HCEC 1CT (cell line): Measurements from ENCODE around the gene CLEC19A.
"Not testable (repeated sequence)": the region's sequence is repeated elsewhere in the genome, so short reads cannot be mapped to it uniquely, and the experiment has no call there.

Source experiments
- DNase-seq: peaks from one replicate; pipeline ENCODE4 v3.0.0-alpha.2; 2017

CLEC19A gene

DNA sequence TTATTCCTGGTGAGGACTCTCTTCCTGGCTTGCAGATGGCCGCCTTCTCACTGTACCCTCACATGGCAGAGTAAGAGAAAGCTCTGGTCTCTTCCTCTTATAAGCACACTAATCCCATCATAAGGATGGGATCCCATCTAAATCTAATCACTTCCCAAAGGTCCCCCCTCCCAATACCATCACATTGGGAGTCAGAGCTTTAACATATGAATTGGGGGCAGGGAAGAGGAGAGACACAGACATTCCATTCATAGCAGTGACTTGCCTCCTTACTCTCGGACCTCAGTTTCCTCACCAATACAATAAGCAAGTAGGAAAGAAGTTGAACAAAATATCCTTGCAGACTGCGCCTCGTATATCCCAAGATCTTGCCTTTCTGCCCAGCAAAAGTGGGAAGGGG is 1.7 kb downstream of the CLEC19A start:
- DNase-seq: no peak

- no peak for DNase-seq
Observed at GRCh38 chr16:19288872-19289799, 3.6 kb downstream of the CLEC19A start.

GRCh38 chr16:19289811-19290485 is 4.4 kb downstream of the CLEC19A start:
- no peak for DNase-seq

DNA sequence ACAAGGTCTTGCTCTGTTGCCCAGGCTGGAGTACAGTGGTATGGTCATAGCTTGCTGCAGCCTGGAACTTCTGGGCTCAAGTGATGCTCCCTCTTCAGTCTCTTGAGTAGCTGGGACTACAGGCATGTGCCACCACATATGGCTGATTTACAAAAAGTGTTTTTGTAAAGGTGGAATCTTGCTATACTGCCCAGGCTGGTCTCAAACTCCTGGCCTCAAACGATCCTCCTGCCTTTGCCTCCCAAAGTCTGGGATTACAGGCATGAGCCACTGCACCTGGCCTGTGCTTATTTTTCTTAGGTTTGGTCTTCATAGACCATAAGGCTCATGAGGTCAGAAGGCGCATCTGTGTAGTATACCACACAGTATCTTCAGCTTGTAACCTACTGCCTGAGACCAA is 5.3 kb downstream of the CLEC19A start:
- DNase-seq: no peak

- peak; percentile 14 for DNase-seq
Observed at GRCh38 chr16:19291475-19291874, 5.9 kb downstream of the CLEC19A start.

- DNase-seq: no peak
Observed at GRCh38 chr16:19292186-19292585, 6.7 kb downstream of the CLEC19A start.

DNA sequence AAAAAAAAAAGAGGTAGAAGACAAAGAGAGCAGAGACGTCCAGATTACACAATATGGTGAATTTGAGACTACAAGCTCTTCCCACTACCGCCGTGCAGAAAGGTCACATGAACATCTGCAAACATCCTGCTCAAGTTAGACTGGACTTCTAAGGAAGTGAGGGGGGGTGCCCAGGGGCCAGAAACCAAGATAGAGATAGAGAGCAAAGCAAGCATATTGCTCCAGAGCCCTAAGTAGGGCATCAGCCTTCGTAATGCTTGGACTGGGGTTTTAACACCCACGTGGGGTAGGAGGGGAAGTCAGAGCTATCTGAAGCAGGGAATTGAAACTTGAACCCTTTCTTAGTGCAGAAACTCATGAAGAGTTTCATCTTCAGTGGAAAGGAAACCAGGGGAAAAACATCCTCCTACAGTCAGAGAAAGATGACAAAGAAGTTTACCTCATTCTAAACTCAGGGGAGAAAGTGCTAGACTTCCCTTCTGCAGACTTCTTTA is 8.7 kb downstream of the CLEC19A start:
- DNase-seq: peak; percentile 8

DNA sequence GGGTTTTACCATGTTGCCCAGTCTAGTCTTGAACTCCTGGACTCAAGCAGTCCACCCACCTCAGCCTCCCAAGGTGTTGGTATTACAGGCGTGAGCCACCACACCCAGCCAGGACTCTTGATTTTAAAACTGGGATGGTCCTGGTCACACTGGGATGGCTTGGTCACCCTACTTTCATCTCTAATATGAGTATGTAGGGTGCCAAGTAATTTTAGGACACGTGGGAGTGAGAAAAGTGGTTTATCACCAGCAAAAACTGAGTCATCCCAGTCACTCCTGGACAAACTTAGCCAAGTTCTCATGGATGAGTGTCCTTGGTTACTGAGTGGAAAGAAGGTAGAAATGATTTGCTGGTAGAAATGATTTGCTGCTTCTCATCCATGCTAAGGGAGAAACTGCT is 9.9 kb downstream of the CLEC19A start:
- DNase-seq: no peak

DNA sequence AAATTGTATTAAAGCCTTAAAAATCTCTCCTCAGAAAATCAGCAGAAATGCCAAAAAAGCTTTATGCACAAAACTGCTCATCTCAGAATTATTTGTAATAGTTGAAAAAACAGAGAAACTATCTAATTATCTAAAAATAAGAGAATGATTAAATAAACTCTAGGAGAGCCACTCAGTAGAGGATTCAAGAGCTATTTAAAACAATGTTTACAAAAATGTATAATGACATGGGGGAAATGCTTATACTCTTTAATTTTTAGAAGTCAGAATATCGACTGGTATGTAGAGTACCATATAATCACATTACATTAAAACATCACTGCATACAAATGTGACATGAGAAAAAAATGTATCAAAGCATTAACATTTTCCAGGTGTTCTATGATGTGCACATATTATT is 11.9 kb downstream of the CLEC19A start:
- DNase-seq: no peak

- DNase-seq: no peak
Observed at GRCh38 chr16:19299565-19299964, 14.0 kb downstream of the CLEC19A start.

DNA sequence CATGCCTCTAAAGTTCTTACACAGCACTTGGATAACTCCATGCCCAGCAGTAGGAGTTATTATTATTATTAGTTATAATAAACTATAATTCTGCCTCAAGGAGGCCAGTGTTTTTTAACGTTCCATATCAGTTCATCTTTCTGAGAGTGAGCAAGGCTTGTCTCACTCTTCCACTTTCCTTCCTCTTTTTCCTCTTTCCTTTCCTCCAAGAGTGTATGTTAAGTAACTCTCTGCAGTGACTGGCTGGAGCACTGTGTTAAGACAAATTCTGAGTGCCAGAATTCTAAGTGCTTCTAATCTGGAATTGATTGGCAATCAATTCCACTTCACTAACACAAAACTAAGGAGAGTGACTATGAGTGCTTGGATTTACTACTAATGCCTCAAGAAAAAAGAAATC is 16.4 kb downstream of the CLEC19A start:
- DNase-seq: no peak

- DNase-seq: no peak
Observed at GRCh38 chr16:19304750-19305149, 19.2 kb downstream of the CLEC19A start.

DNA sequence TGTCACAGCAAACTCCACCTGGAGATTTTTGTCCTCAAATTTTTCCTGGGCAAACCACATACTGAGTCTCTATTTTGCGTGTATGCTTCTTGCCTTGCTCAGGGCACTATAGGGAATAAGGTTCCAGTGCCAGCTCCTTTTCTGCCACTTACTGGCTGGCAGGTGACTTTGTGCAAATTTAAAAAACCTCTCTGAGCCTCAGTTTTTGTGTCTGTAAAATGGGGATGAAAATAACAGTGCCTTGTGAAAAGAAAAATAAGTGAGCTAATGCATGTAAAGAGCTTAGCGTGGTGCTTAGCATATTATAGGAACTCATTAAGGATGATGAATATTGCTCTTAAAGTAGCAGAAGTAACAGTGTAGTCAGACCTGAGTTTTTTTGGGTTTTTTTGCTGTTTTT is 19.9 kb downstream of the CLEC19A start:
- DNase-seq: no peak

GRCh38 chr16:19307587-19308241 is 22.2 kb downstream of the CLEC19A start:
- no peak for DNase-seq

- no peak for DNase-seq
Observed at GRCh38 chr16:19308392-19308791, 22.9 kb downstream of the CLEC19A start.

DNA sequence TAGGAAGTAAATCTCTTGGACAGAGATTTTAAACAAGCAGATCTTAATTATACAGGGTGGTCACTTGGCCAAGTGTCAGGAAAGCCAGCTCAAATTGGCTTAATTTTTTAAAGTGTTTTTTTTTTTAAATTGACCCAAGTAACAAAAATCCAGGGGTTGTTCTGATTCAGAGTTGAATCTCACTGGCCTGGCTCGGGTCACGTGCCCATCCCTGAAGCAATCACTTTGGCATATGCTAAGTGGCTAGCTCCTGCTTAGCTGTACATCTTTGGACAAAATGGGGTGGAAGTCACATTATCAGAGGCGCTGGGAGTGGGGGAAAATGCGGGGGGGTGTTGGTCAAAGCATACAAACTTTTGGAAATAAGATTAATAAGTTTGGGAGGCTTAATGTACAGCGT is 23.6 kb downstream of the CLEC19A start:
- no peak for DNase-seq

DNA sequence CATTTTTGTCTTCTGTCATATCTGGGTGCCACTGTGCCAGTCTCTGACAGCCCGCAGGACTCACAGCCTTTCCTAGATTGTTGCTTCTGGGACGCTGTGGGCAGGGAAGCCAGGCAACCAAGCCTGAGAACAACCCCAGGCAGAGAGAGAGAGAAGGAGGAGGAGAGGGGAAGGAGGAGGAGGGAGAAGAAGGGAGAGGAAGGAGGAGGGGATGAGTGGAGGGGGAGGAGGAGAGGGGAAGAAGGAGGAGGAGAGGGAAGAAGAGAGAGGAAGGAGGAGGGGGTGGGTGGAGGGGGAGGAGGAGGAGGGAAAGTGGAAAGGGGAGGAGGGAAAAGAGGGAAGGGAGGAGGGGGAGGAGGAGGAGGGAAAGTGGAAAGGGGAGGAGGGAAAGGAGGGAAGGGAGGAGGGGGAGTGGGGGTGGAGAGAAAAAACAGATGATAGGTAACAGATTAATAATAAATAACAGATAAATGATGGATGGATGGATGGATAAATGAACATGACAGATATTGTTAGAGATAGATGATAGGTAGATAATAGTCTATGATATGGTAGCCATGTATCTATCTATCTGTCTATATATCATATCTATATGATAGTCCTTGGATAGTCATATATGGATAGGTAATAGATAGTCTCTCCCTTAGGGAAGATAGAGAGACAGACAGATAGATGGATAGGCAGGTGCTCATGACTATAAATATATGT is 29.3 kb downstream of the CLEC19A start:
- no peak for DNase-seq

DNA sequence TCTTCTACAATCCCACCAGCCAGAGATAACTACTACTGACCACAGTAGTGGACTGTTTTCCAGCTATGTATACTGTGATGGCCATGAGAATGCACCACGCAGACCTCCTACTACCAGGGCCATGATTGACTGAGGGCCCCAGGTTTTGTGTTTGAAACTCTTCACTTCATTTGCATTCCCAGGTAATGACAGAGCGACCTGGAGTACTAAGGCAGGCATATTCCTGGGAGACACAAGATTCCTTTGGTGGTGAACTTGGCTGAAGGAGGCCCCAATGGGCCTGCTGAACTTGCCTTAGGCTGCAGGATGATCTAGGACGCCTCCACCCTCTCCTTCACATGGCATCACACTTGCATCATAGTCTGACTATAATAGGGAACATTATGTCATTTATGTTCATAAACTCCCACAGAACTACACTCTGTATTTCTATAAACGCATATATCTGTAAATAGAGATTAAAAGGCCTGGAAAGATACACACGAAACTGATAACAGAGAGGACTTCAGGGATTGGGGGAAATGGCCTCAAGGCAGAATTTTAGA is 30.4 kb downstream of the CLEC19A start:
- DNase-seq: no peak

GRCh38 chr16:19316846-19317245 is 31.3 kb downstream of the CLEC19A start:
- no peak for DNase-seq

DNA sequence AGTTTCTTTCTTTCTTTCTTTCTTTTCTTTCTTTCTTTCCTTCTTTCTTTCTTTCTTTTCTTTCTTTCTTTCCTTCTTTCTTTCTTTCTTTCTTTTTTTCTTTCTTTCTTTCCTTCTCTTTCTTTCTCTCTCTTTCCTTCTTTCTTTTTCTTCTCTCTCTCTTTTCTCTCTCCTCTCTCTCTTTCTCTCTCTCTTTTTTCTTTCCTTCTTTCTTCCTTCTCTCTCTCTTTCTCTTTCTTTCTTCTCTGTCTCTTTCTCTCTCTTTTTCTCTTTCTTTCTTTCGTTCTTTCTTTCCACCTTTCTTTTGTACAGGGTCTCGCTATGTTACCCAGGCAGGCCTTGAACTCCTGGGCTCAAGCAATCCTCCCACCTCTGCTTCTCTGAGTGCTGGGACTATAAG is 35.7 kb downstream of the CLEC19A start:
- not testable (repeated sequence) for DNase-seq

GRCh38 chr16:19323596-19323995 is 38.1 kb downstream of the CLEC19A start:
- no peak for DNase-seq

DNA sequence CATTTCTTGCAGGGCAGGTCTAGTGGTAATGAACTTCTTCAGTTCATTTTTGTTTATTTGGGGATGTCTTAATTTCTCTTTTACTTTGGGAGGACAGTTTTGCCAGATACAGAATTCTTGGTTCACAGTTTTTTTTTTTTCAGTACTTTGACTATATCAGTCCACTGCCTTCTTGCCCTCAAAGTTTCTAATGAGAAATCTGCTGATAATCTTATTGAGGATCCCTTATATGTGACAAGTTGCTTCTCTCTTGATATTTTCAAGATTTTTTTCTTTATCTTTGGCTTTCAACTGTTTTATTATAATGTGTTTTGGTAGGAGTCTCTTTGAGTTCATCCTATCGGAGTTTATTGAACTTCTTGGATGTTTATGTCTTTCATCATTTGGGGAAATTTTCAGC is 42.8 kb downstream of the CLEC19A start:
- no peak for DNase-seq

- peak; percentile 52 for DNase-seq
Observed at GRCh38 chr16:19329932-19330331, 44.4 kb downstream of the CLEC19A start.
